GM18517 (cell line): ENCODE data around the gene CCDC148.
A peak's percentile ranks its signal among the peaks of the same experiment; 100 is the strongest.
"Not testable (repeated sequence)": the region's sequence is repeated elsewhere in the genome, so short reads cannot be mapped to it uniquely, and the experiment has no call there.

Source experiments
- ATAC-seq: cut with Tn5 transposase; IDR thresholded peaks from one replicate; pipeline ENCODE4 v1.9.1; 2021; ENCODE audit warnings: mild to moderate bottlenecking, moderate library complexity; ENCODE audit not compliant: unreplicated experiment

Gene CCDC148

DNA sequence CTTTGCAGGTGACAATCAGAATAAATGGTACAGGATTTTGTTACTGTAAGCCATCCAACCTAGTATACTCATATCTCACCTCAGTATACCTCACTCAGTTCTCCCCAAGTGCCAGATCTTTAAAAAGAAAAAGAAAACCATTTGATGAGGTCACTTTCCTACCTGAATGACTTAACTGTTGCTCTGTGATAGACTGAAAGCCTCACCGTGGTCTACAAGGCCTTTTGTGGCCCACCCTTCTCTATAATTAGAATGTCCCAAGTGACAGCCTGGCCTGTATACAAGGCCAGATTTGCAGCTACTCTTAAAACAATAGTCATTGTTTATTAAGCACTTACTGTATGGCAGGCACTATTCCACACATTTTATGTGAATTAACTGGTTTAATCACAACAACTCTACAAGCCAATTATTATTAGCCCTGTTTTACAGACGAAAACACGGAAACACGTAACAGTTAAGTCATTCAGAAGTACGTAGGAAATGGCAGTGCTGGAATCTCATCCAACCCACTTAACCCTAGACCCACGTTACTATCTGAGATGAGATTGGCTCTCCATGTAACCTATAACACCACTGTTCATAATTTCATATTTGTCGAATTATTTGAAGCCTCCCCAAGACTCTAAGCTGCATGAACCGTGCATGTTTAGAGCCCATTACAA is 28.5 kb upstream of the CCDC148 start:
- ATAC-seq: no peak

DNA sequence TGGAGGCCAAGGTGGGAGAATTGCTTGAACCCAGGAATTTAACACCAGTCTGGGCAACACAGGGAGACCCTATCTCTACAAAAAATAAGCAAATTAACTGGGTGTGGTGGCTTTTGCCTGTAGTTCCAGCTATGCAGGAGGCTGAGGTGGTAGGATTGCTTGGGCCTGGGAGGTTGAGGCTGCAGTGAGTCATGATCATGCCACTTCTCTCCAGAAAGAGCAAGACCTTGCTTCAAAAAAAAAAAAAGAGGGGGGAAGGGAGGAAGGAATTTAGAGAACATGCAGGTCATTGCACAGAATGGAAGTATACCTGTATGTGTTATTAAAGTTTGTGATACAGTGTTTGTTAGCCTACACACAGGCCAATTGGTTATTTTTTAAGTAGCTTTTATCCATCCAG is 26.0 kb upstream of the CCDC148 start:
- ATAC-seq: no peak

DNA sequence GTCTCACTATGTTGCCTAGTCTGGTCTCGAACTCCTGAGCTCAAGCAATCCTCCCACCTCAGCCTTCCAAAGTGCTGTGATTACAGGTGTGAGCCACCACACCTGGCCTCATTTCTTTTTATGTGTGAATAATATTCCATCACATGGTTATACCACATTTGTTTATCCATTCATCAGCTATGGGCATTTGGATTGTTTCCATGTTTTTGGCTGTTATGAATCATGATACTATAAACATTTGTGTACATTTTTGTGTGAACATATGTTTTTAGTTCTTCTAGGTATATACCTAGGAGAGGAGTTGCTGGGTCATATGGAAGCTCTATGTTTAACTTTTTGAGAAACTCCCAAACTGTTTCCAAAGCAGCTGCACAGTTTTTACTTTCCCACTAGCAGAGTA is 24.6 kb upstream of the CCDC148 start:
- no peak for ATAC-seq

DNA sequence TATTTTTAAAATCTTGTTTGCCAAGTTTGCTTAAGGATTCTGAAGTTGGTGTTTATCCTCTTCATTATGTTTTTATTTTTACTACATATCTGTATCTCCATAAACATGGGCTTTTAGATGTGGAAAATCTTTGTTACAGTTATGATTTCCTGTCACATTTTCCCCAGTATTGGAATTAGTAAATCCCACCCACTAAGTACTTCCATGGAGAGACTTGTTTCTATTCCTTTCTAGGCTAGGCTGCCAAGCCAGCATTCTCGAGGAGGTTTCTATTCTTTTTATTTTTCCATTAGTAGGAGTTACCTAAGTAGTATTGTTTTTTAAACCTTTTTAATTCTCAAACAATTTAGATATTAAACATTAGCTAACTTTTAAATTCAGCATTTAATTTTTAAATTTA is 22.3 kb upstream of the CCDC148 start:
- ATAC-seq: no peak

DNA sequence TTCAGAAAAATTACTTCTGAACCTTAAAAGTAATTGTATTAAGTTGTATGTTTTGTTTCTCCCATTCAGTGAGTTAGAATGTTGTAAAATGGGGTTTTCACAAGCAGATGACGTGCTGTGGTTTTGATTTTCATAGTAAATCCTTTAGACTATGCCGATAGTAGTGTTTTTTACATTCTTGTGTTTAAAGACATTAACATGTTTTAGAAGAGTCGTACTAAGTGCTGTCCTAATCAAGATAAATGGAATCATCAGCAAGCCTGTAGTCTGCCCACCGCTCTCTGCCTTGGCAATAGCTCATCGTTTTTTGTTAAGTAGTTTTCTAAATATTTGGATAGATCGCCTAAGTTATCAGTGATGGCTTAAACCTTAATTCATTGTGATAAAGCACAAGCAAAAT is 21.7 kb upstream of the CCDC148 start:
- ATAC-seq: no peak

DNA sequence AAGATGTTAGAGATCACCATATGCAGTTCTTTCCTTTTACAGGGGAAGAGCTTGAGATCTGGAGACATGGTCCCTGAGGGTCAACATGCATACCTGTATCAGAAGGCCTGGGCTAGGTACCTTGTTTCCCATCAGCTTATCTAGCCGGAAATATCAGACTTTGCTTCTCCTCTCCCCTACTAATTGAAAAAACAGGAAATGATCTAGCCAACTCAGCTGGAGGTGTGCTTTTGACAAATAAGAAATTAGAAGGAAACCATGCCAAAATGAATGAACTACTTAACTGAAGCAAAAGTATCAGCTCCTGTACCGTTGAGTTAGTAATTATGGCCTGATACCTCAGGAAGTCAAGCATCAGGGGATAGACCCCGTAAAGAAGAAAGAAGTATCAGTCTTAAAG is 20.6 kb upstream of the CCDC148 start:
- ATAC-seq: no peak

DNA sequence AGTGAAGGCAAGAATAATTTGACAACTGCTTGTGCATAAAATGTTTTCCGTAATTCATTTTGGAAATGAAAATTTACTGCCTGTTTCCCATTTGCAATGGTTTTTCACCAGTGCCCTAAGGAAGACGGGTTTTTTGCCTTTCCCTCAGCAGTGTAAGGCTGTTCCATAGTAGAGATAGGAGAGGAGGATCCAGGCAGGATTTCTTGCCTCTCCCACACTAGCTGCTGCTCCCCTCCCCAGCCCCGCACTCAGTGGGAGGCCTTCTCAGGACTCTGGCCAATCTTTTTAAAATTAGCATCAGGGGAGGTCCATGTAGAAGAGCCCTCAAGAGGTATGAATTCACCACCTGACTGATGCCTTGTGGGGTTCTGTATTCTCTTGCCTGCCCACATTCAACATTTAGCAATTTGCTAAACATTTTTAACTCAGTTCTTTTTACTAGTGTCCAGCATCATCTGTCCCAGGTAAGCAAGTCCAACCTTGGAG is 18.0 kb upstream of the CCDC148 start:
- not testable (repeated sequence) for ATAC-seq

DNA sequence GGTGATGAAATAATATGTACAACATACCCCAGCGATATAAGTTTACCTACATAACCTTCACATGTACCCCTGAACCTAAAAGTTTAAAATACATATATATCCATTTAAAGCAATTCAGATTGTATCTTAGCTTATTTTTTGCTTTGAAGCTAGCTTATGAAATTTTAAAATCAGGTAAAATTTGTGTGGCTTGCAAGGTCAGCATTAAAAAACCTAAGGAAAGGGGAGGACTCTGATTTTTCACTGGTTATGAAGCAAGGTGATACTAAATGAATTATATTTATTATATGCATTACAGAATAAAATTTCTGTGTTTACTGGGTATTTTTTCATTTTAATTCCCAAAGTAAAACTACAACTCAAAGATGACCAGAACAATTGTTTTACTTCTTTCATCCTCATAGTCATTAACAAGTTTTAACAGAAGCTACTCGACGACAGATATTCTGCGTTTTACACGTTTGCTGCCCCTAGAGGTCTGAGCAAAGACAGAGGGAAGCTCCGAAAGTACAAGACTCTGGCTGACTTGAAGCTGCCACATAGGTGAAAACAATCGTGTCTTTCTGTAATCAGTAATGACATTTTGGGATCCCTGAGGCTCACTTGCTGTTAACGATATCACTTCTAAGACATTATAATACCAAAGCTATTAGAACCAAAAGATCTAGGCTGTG is 17.3 kb upstream of the CCDC148 start:
- no peak for ATAC-seq

DNA sequence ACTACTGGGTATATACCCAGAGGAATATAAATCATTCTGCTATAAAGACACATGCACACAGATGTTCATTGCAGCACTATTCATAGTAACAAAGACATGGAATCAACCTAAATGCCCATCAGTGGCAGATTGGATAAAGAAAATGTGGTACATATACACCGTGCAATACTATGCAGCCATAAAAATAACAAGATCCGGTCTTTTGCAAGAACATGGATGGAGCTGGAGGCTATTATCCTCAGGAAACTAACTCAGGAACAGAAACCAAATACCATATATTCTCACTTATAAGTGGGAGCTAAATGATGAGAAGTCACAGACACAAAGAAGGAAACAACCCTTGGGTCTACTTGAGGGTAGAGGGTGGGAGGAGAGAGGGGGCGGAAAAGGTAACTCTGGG is 16.7 kb upstream of the CCDC148 start:
- not testable (repeated sequence) for ATAC-seq

DNA sequence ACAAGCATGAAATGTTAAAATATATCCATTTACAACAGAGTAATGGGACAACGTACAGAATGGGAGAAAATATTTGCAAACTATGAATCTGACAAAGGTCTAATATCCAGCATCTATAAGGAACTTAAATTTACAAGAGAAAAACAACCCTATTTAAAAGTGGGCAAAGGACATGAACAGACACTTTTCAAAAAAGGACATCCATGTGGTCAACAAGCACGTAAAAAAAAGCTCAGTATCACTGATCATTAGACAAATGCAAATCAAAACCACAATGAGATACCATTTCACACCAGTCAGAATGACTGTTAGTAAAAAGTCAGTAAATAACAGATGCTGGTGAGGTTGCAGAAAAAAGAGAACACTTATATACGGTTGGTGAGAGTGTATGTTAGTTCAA is 16.3 kb upstream of the CCDC148 start:
- ATAC-seq: not testable (repeated sequence)

DNA sequence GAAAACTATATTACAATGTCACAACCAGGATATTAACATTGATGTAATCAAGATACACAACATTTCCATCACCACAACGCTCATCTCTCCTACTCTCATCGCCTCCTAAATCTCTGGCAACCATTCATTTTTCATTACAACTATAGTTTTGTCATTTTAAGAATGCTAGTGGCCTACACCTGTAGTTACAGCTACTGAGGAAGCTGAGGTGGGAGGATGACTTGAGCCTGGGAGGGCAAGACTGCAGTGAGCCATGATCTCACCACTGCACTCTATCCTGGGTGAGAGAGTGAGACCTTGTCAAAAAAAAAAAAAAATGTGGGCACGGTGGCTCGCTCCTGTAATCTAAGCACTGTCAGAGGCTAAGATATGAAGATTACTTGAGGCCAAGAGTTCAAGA is 10.7 kb upstream of the CCDC148 start:
- ATAC-seq: no peak

DNA sequence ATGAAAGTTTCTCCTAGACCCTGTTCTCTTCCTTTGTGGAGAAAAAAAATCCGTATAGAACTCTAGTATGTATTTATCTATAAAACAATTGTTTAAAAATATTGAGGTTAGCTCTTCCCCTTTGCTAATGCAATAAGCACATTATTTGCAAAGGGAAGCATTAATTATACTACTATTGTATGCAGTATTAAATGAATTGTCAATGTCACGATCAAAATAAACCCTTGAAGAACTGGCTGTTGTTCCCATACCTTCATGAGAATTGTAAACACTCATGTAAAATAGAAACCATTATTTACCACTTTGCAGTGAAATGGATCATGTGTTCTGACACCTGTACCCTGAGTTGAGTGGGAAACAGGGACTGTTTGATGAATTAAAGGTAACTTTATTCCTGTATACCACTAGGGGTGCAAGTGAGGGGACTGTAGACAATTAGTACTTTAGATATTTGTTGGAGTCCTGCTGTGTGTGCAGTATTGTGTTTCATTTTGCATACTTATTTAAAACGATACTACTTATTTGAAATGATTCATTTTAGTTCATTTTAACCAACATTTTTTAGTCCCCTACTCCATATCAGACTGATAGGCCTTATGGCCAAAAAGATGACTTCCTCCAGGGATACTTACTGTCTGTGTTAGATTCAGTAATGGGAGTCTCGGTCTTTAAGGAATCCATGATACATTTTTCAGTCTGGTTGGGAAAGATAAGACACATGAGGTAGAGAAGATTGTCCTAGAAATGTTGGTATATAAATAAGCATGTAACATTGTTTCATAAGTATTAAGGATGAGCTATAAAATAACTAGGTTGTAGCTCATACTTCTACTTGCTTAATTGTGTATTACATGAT is 8.1 kb upstream of the CCDC148 start:
- peak; percentile 74 for ATAC-seq

DNA sequence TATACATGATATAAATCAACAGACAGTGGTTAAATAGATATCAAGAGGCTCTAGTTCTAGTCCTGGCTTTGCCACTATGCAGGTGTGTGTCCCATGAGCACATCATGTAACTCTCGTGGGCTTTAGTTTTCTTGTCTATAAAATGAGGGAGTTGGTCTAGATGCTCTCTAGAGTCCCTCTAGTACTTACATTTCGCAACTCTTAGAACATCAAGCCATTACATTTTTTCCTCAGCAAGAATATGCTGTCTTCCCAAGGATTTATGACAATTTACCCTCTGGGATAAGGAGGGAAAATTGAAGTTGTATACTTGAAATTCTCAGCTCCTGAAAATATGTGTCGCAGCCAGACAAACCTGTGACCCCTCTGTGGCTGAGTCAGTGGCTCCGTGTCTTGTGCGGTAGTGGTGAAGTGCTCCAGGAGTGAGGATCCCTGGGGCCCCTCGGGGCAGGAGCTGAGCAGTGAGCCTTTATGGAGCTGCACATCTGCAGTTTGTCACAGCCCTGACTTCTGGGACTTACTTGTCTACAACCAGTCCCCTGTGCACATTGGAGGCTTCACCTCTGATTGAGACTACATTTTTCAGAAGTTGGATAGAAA is 7.0 kb upstream of the CCDC148 start:
- ATAC-seq: no peak

DNA sequence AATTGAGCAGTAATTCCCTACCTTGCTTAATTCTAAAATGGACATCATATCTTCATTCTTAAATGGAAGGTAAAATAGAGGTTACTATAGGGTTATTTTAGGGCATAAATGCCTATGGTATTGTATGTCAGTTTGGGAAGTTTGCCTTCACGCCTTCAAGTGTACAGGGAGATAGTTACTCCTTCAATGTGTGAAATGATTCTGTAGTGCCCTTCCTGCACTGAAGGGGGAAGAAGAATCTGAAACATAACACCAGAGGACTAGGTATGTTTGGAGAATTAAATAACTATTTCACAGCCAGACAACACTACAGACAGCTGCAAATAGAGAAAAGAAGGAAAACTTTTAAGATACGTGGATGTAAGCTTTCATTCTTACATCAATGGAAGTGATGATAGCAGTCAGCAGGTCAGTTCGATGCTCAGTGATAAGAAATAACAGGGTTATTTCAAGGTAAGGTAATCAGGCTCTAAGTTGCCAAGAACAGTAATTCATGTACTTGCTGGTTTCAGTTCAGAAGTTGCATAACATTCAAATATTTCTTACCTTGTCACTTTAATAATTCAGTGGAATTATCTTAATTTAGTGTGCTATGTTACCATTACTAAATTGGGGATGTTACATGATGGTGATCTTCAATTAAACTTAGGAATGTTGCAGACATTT is 4.2 kb upstream of the CCDC148 start:
- ATAC-seq: no peak

DNA sequence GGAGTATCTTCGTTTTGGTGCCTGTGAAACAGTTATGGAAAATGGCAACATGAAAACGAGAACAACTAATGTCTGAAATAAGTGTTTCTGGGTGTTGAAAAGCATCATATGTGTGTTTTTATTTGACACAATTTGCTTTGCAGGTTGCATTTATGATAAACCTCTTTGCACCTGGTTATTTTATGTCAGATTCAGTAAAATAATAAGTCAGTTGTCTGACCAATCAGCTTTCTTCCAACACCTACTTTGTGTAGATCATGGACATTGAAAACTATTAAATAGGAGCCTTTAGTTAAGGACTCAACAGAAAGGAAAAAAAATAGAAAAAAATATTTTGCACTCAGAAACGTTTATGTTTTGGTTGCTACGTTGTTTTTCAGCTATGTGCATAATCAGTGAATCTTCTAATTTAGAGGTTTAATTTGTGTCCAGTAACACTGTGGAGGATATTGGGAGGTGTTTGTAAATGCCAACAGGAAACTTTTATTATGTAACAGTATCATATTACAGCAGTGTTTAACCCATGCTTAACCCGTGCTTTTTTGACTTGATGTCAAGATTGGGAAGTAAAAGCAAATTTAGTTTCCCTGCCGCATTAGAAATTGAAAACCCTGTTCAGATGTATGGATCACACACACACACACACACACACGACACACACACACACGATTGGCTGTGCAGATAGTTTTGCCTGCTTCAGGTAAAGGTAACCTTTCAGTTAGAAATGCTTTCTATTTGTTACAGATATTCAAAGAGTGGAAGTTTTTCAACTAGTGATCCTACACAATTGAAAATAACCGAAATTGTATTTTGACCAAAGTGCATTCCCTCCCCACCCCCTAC is 2.8 kb upstream of the CCDC148 start:
- no peak for ATAC-seq

DNA sequence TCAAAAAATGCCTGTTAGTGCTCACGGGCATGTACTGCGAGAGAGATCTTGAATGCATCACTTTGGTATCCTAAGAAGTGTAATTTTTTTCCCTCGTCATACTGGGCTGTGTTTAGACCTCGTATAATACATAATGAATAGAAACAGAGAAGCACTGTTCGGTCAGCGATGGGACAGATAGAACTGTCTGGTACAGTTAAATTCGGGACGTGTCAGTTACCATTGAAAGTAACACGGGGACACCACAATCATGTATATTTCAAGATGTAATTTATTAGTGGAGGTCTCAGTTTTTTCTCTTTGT is 2.0 kb upstream of the CCDC148 start:
- ATAC-seq: no peak

DNA sequence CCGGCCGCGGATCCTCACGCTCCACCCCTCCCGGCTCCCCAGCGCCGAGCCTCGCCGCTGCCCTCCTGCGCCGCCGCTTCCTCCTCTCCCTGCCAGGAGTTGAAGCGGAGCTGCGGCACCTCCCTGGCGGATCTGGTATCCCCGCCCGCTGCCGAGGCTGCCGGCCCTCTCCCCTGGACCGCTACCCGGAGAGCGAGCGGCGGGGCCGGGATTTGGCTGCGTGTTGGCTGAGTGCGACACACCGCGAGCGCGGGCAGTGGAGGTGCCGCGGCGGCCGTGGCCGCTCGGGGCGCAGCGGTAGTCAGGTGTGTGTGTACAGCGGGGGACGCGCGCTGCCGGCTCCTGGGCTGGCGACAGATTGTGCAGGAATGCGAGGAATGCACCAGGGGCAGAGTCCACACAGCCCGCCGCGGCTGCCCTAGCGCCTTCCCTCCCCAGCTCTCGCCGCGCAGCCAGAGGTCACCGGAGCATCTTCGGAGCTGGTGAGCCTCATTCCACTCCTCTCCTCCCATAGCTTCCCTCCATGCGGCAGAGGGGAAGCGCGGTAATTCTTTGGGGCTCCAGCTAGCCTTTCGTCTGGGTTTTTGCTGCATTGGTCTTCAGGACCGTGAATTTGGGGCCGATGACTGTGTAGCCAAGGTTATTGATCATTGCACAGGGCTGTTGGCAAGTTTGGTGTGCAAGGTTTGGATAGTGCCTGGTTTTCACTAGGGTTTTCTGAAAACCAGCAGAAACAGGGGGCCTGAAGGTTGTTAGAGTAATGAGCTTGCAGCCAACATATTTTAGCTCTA is 1.5 kb upstream of the CCDC148 start:
- peak; percentile 42 for ATAC-seq

DNA sequence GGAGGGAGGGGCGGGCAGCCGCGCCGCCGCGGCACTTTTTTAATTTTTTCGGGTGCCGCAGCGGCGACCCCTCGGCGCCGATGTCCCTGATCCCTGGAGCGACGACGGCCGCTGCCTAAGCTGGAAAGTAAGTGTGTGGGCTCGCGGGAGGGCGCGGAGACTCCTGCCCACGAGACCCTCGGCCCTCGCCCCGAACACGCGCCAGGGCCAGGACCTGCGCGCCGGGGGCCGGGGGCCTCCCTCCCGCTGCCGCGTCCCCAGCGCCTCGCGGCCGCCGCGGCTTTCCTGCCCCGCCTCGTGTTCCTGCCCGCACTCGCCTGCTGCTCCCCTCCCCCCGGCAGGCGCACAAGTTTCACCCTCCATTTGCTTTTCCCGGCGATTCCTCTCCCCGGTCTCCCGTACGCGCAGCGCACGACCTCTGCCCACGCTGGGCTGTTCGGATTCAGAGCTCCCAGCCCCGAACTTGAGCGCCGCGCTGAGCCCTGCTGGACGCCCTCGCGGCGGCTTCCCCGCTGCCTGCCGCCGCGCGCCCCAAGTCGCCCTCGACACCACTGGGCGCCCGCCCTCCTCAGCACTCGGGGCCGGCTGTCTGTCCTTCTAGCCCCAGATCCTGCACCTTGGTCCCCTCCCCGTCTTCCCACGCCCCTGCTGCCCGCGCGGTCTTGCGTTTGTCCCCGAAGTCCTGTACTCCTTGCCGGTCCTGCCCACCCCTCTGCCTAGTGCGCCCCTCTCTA is 706 bp upstream of the CCDC148 start:
- ATAC-seq: peak; percentile 29

DNA sequence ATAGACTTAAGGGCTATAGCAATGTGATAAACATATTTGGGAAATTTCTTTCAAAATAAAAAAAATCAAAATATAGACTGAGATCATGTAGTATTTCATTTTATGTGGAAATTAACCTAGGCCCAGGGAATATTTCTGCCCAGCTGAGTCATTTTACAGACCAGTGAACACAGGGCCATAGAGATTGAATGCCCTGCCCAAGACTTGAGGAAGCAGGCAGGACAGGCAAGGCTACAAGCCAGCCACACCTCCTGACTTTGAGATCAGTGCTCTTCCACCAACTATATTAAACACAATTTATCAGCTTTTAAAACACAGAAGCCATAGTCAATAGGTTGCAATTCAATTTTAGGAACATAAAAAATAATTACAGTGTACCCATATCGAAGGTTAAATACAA is 12.9 kb downstream of the CCDC148 start:
- ATAC-seq: no peak
